Fibroblast of the aortic adventitia (primary cell): ENCODE data around the gene CDR2L. TPM values are rescaled to one million over a fixed set of nuclear protein-coding genes. Genes with fewer than 3 reads are reported as not detected.

Source experiments
- DNase-seq: peaks from one replicate; pipeline ENCODE4 v3.0.0-alpha.2; 2010; ENCODE audit warnings: low read depth
- H3K4me3 ChIP-seq: 2 replicates; pipeline ENCODE4 v1.5.1; 2011; ENCODE audit warnings: low read depth, mild to moderate bottlenecking, control low read depth, low read length, moderate library complexity
- CTCF ChIP-seq: IDR thresholded peaks from 2 replicates; pipeline ENCODE4 v1.5.1; 2011; ENCODE audit warnings: mild to moderate bottlenecking, low read length, control low read depth, inconsistent platforms; ENCODE audit not compliant: insufficient read depth
- total RNA-seq: library from RNA; depleted of rRNA; stranded (reverse); fragments of >200 nt; gene quantifications from 2 replicates; pipeline ENCODE4 v1.2.3, GENCODE V29; 2012; ENCODE audit warnings: low replicate concordance

Gene CDR2L
- total RNA-seq: 11.8 and 15.3 TPM in 2 replicates

GRCh38 chr17:74987418-74987908 lies at the start of gene CDR2L:
Gene CDR2L, plus strand, starts transcription at chr17:74987632. Its CDS starts 412 bp downstream, at chr17:74988044.
- H3K4me3 ChIP-seq: peak within 1 kb of the TSS; percentile 82
- no peak for TF ChIP-seq CTCF
- peak; percentile 88 for DNase-seq

- no peak for DNase-seq
- no peak overlapping the region for H3K4me3 ChIP-seq
- no peak for TF ChIP-seq CTCF
These were observed 49.1 kb upstream of the CDR2L start for GRCh38 chr17:74938194-74938950.

- TF ChIP-seq CTCF: no peak
These were observed 47.9 kb upstream of the CDR2L start for GRCh38 chr17:74939534-74939933.

GRCh38 chr17:74941128-74941725 lies 46.2 kb upstream of the CDR2L start:
- no peak overlapping the region for H3K4me3 ChIP-seq
- DNase-seq: no peak
- no peak for TF ChIP-seq CTCF

More at GRCh38 chr17:74939534-74939933, 47.9 kb upstream of the CDR2L start:
- no peak overlapping the region for H3K4me3 ChIP-seq
- no peak for DNase-seq

- TF ChIP-seq CTCF: no peak
- no peak for DNase-seq
- H3K4me3 ChIP-seq: no peak overlapping the region
These were observed 43.5 kb upstream of the CDR2L start for GRCh38 chr17:74943808-74944522.

GRCh38 chr17:74945543-74945942 lies 41.9 kb upstream of the CDR2L start:
- H3K4me3 ChIP-seq: no peak overlapping the region
- TF ChIP-seq CTCF: no peak
- no peak for DNase-seq
